HEK293 (cell line): ENCODE measurements around the gene TASP1.

Source experiments
- CTCF ChIA-PET: fragments of 350-600 bp; formaldehyde crosslinking; extraction: SDS; loops from one replicate; lab custom pipeline; 2021; ENCODE audit warnings: antibody characterized with exemption; lab: Yijun Ruan, JAX
- POLR2A ChIA-PET: fragments of 300-600 bp; formaldehyde crosslinking; extraction: SDS; loops from one replicate; lab custom pipeline; 2020; ENCODE audit warnings: antibody characterized with exemption, inconsistent platforms; lab: Yijun Ruan, JAX
- H3K27ac ChIP-seq: fragments of 200-500 bp; sonication (Bioruptor generic); 2 replicates; pipeline ENCODE4 v1.5.1; 2014; ENCODE audit warnings: low read depth, low read length, control low read depth, inconsistent platforms; ENCODE audit errors: extremely low read depth
- H3K36me3 ChIP-seq, 2 experiments: fragments of 200-500 bp in 1 of 2; sonication (Bioruptor generic) in 1 of 2; 1 replicate in 1 of 2; 2 replicates in 1 of 2; pipeline ENCODE4 v1.5.1; 2014 to 2017; ENCODE audit warnings: inconsistent platforms in 2 of 2, low read length in 2 of 2; ENCODE audit not compliant: control insufficient read depth in 2 of 2, insufficient read depth in 1 of 2
- H3K4me1 ChIP-seq: fragments of 200-500 bp; sonication (Bioruptor generic); 2 replicates; pipeline ENCODE4 v1.5.1; 2014; ENCODE audit warnings: mild to moderate bottlenecking, low read length, inconsistent platforms; ENCODE audit not compliant: control insufficient read depth, insufficient read depth
- H3K4me3 ChIP-seq: 2 replicates; pipeline ENCODE4 v1.5.1; 2011; ENCODE audit warnings: low read depth, mild to moderate bottlenecking, control low read depth, low read length, moderate library complexity
- H3K9me3 ChIP-seq: fragments of 200-500 bp; sonication (Bioruptor generic); 2 replicates; pipeline ENCODE4 v1.5.1; 2014; ENCODE audit warnings: low read depth, low read length, inconsistent platforms; ENCODE audit not compliant: control insufficient read depth, insufficient read depth
- HOXD13 ChIP-seq: sonication (generic); formaldehyde crosslinking; IDR thresholded peaks from 2 replicates; pipeline ENCODE4 v1.8.0; 2022; ENCODE audit warnings: missing genetic modification reagents, borderline replicate concordance
- KLF1 ChIP-seq: fragments of 450-650 bp; formaldehyde crosslinking; IDR thresholded peaks from 2 replicates; pipeline ENCODE4 v1.5.1; 2016; ENCODE audit warnings: missing biosample characterization, missing genetic modification characterization
- ZBTB8A ChIP-seq: fragments of 450-650 bp; formaldehyde crosslinking; IDR thresholded peaks from 2 replicates; pipeline ENCODE4 v1.5.1; 2016; ENCODE audit warnings: missing biosample characterization, missing genetic modification characterization
- ZFHX2 ChIP-seq: fragments of 450-650 bp; formaldehyde crosslinking; conservative IDR thresholded peaks from 2 replicates; pipeline ENCODE4 v1.5.1; 2016; ENCODE audit warnings: missing biosample characterization, missing genetic modification characterization
- ZNF221 ChIP-seq: fragments of 450-650 bp; formaldehyde crosslinking; IDR thresholded peaks from 2 replicates; pipeline ENCODE4 v1.5.1; 2017; ENCODE audit warnings: missing biosample characterization, missing genetic modification characterization, borderline replicate concordance
- ZNF521 ChIP-seq: fragments of 450-650 bp; formaldehyde crosslinking; IDR thresholded peaks from 2 replicates; pipeline ENCODE4 v1.5.1; 2017; ENCODE audit warnings: missing biosample characterization, mild to moderate bottlenecking, missing genetic modification characterization
- ZNF837 ChIP-seq: fragments of 450-650 bp; formaldehyde crosslinking; IDR thresholded peaks from 2 replicates; pipeline ENCODE4 v1.5.1; 2016; ENCODE audit warnings: missing biosample characterization, missing genetic modification characterization
- TF ChIP-seq, protein P1 (sequence below): fragments of 450-650 bp; formaldehyde crosslinking; IDR thresholded peaks from 2 replicates; pipeline ENCODE4 v1.5.1; 2016; ENCODE audit warnings: missing biosample characterization, missing genetic modification characterization
- TF ChIP-seq, protein P2 (sequence below): fragments of 450-650 bp; IDR thresholded peaks from 2 replicates; pipeline ENCODE4 v1.5.1; 2018; ENCODE audit warnings: missing biosample characterization, missing genetic modification characterization
- TF ChIP-seq, protein P3 (sequence below): fragments of 450-650 bp; formaldehyde crosslinking; IDR thresholded peaks from 2 replicates; pipeline ENCODE4 v1.5.1; 2016; ENCODE audit warnings: missing biosample characterization, missing genetic modification characterization, borderline replicate concordance
- TF ChIP-seq, protein P4 (sequence below): fragments of 450-650 bp; formaldehyde crosslinking; conservative IDR thresholded peaks from 2 replicates; pipeline ENCODE4 v1.5.1; 2016; ENCODE audit warnings: low read depth, missing biosample characterization, missing genetic modification characterization
- TF ChIP-seq, protein P5 (sequence below): fragments of 450-650 bp; formaldehyde crosslinking; IDR thresholded peaks from 2 replicates; pipeline ENCODE4 v1.5.1; 2016; ENCODE audit warnings: missing biosample characterization, missing genetic modification characterization, low read depth
- TF ChIP-seq, protein P6 (sequence below): fragments of 450-650 bp; formaldehyde crosslinking; IDR thresholded peaks from 2 replicates; pipeline ENCODE4 v1.5.1; 2016; ENCODE audit warnings: missing biosample characterization, missing genetic modification characterization, low read depth

Gene TASP1

DNA sequence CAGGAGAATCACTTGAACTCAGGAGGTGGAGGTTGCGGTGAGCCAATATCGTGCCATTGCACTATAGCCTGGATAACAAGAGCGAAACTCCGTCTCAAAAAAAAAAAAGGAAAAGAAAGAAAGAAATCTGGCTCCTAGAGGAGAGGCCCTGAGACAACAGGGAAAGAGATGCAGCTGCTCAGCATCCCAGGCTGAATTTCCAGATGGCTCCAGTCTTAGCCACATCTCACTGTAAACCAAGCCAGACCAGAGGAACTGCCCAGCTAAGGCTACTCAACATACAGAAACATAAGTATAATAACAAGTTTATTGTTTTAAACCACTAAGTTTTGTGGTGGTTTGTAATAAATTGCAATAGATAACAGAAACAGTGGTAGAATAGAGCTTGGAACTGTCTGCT, 38.5 kb upstream of the TASP1 start (continued):
- TF ChIP-seq, protein P1, sequence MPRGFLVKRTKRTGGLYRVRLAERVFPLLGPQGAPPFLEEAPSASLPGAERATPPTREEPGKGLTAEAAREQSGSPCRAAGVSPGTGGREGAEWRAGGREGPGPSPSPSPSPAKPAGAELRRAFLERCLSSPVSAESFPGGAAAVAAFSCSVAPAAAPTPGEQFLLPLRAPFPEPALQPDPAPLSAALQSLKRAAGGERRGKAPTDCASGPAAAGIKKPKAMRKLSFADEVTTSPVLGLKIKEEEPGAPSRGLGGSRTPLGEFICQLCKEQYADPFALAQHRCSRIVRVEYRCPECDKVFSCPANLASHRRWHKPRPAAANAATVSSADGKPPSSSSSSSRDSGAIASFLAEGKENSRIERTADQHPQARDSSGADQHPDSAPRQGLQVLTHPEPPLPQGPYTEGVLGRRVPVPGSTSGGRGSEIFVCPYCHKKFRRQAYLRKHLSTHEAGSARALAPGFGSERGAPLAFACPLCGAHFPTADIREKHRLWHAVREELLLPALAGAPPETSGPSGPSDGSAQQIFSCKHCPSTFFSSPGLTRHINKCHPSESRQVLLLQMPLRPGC (tag by site-specific recombination): no peak
- TF ChIP-seq, protein P2, sequence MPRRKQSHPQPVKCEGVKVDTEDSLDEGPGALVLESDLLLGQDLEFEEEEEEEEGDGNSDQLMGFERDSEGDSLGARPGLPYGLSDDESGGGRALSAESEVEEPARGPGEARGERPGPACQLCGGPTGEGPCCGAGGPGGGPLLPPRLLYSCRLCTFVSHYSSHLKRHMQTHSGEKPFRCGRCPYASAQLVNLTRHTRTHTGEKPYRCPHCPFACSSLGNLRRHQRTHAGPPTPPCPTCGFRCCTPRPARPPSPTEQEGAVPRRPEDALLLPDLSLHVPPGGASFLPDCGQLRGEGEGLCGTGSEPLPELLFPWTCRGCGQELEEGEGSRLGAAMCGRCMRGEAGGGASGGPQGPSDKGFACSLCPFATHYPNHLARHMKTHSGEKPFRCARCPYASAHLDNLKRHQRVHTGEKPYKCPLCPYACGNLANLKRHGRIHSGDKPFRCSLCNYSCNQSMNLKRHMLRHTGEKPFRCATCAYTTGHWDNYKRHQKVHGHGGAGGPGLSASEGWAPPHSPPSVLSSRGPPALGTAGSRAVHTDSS (tag by site-specific recombination): no peak

DNA sequence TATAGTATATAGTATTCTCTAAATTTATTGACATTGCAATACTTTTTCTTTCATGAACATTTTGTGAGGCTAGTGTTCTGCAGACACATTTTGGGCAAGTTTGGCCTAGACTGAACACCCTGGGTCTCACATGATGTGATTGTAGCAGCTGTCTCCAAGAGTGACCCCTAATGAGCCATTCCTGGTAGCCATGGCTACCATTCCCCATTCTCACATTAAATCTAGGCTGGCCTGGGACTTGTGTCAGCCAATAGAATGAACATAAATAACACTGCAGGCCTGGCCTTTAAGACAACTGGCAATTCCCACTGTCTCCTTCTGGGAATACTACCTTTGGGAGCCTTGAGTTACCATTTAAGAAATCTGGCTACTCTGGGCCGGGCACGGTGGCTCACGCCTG, 38.0 kb upstream of the TASP1 start:
- no peak overlapping the region for H3K27ac ChIP-seq
- POLR2A ChIA-PET: no interaction called here
- CTCF ChIA-PET: interaction anchor here (1.6 kb wide), 1 partner anchor 95 kb away, joined by 8 read pairs; no protein-coding TSS in a partner anchor
- no peak for TF ChIP-seq ZFHX2 (tag by site-specific recombination)
- TF ChIP-seq, protein P3, sequence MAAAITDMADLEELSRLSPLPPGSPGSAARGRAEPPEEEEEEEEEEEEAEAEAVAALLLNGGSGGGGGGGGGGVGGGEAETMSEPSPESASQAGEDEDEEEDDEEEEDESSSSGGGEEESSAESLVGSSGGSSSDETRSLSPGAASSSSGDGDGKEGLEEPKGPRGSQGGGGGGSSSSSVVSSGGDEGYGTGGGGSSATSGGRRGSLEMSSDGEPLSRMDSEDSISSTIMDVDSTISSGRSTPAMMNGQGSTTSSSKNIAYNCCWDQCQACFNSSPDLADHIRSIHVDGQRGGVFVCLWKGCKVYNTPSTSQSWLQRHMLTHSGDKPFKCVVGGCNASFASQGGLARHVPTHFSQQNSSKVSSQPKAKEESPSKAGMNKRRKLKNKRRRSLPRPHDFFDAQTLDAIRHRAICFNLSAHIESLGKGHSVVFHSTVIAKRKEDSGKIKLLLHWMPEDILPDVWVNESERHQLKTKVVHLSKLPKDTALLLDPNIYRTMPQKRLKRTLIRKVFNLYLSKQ (tag by site-specific recombination): no peak
- TF ChIP-seq, protein P4, sequence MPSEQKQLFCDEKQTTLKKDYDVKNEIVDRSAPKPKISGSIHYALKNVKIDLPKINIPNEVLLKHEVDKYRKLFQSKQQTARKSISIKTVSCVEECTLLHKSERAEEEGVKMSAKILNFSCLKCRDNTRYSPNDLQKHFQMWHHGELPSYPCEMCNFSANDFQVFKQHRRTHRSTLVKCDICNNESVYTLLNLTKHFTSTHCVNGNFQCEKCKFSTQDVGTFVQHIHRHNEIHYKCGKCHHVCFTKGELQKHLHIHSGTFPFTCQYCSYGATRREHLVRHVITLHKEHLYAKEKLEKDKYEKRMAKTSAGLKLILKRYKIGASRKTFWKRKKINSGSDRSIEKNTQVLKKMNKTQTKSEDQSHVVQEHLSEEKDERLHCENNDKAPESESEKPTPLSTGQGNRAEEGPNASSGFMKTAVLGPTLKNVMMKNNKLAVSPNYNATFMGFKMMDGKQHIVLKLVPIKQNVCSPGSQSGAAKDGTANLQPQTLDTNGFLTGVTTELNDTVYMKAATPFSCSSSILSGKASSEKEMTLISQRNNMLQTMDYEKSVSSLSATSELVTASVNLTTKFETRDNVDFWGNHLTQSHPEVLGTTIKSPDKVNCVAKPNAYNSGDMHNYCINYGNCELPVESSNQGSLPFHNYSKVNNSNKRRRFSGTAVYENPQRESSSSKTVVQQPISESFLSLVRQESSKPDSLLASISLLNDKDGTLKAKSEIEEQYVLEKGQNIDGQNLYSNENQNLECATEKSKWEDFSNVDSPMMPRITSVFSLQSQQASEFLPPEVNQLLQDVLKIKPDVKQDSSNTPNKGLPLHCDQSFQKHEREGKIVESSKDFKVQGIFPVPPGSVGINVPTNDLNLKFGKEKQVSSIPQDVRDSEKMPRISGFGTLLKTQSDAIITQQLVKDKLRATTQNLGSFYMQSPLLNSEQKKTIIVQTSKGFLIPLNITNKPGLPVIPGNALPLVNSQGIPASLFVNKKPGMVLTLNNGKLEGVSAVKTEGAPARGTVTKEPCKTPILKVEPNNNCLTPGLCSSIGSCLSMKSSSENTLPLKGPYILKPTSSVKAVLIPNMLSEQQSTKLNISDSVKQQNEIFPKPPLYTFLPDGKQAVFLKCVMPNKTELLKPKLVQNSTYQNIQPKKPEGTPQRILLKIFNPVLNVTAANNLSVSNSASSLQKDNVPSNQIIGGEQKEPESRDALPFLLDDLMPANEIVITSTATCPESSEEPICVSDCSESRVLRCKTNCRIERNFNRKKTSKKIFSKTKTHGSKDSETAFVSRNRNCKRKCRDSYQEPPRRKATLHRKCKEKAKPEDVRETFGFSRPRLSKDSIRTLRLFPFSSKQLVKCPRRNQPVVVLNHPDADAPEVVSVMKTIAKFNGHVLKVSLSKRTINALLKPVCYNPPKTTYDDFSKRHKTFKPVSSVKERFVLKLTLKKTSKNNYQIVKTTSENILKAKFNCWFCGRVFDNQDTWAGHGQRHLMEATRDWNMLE: no peak
- no peak for TF ChIP-seq ZNF837 (tag by site-specific recombination)
- TF ChIP-seq, protein P5, sequence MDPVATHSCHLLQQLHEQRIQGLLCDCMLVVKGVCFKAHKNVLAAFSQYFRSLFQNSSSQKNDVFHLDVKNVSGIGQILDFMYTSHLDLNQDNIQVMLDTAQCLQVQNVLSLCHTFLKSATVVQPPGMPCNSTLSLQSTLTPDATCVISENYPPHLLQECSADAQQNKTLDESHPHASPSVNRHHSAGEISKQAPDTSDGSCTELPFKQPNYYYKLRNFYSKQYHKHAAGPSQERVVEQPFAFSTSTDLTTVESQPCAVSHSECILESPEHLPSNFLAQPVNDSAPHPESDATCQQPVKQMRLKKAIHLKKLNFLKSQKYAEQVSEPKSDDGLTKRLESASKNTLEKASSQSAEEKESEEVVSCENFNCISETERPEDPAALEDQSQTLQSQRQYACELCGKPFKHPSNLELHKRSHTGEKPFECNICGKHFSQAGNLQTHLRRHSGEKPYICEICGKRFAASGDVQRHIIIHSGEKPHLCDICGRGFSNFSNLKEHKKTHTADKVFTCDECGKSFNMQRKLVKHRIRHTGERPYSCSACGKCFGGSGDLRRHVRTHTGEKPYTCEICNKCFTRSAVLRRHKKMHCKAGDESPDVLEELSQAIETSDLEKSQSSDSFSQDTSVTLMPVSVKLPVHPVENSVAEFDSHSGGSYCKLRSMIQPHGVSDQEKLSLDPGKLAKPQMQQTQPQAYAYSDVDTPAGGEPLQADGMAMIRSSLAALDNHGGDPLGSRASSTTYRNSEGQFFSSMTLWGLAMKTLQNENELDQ (tag by site-specific recombination): no peak
- no peak for TF ChIP-seq ZBTB8A
- no peak for TF ChIP-seq HOXD13
- no peak for TF ChIP-seq KLF1 (tag by site-specific recombination)
- no peak for TF ChIP-seq ZNF521
- no peak for TF ChIP-seq ZNF221 (tag by site-specific recombination)
- TF ChIP-seq, protein P6, sequence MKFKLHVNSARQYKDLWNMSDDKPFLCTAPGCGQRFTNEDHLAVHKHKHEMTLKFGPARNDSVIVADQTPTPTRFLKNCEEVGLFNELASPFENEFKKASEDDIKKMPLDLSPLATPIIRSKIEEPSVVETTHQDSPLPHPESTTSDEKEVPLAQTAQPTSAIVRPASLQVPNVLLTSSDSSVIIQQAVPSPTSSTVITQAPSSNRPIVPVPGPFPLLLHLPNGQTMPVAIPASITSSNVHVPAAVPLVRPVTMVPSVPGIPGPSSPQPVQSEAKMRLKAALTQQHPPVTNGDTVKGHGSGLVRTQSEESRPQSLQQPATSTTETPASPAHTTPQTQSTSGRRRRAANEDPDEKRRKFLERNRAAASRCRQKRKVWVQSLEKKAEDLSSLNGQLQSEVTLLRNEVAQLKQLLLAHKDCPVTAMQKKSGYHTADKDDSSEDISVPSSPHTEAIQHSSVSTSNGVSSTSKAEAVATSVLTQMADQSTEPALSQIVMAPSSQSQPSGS: no peak
- H3K9me3 ChIP-seq: no peaks in the 10 kb centered on the region
- no peak overlapping the region for H3K4me3 ChIP-seq
- H3K36me3 ChIP-seq: no peaks in the 10 kb centered on the region
- H3K4me1 ChIP-seq: 0 out of 2 replicates have a peak, but pooled peaks cover 4% of the 10 kb centered on the region
